HEK293T (cell line): Measurements from ENCODE around the gene SHISA2.

Experiments
- ARNT ChIP-seq: fragments of 450-650 bp; IDR thresholded peaks from 2 replicates; pipeline ENCODE4 v1.6.1; 2017; ENCODE audit warnings: mild to moderate bottlenecking
- BHLHE40 ChIP-seq: fragments of 450-650 bp; IDR thresholded peaks from 2 replicates; pipeline ENCODE4 v1.6.1; 2016; ENCODE audit warnings: mild to moderate bottlenecking, moderate library complexity, borderline replicate concordance
- FOXA1 ChIP-seq: fragments of 450-650 bp; IDR thresholded peaks from 2 replicates; pipeline ENCODE4 v1.6.1; 2016; ENCODE audit warnings: mild to moderate bottlenecking
- FOXK2 ChIP-seq: fragments of 450-650 bp; IDR thresholded peaks from 2 replicates; pipeline ENCODE4 v1.6.1; 2016; ENCODE audit warnings: mild to moderate bottlenecking
- NFRKB ChIP-seq: fragments of 450-650 bp; IDR thresholded peaks from 2 replicates; pipeline ENCODE4 v1.6.1; 2016; ENCODE audit warnings: mild to moderate bottlenecking, moderate library complexity
- PKNOX1 ChIP-seq: fragments of 450-650 bp; IDR thresholded peaks from 2 replicates; pipeline ENCODE4 v1.6.1; 2016
- SP1 ChIP-seq: fragments of 450-650 bp; IDR thresholded peaks from 2 replicates; pipeline ENCODE4 v1.6.1; 2017

GRCh38 chr13:26016189-26016588 is 35.6 kb downstream of the SHISA2 start:
- no peak for TF ChIP-seq SP1
- no peak for TF ChIP-seq FOXK2
- no peak for TF ChIP-seq NFRKB
- TF ChIP-seq FOXA1: no peak
- TF ChIP-seq BHLHE40: no peak
- TF ChIP-seq ARNT: no peak
- no peak for TF ChIP-seq PKNOX1
